ENCODE results near the gene PLSCR4. TPM values are rescaled to one million over a fixed set of nuclear protein-coding genes. Genes with fewer than 3 reads are reported as not detected.

Gene PLSCR4
- total and polyA plus RNA-seq, 2 of the 8 experiments (the other 6 are each of a cell fraction or from before 2014, with no cell fraction given), result 1.8 to 2.9 TPM

- no peak for TF ChIP-seq RAD21 (IDR thresholded peaks at IDR 0.05 in 1 of 2, conservative IDR thresholded peaks at IDR 0.05 in 1 of 2; ENCODE audit: low read depth in 2 of 2, low read length in 2 of 2)
- TF ChIP-seq CTBP2 (IDR thresholded peaks at IDR 0.05; ENCODE audit: borderline replicate concordance, insufficient read depth, insufficient read length, low read length), result no peak
- no peak for TF ChIP-seq SIRT6 (IDR thresholded peaks at IDR 0.05; ENCODE audit: low read length)
Observed at GRCh38 chr3:146246526-146246925, 4.4 kb downstream of the PLSCR4 start (continued).
